ENCODE results near the gene DNMT3L.

DNA sequence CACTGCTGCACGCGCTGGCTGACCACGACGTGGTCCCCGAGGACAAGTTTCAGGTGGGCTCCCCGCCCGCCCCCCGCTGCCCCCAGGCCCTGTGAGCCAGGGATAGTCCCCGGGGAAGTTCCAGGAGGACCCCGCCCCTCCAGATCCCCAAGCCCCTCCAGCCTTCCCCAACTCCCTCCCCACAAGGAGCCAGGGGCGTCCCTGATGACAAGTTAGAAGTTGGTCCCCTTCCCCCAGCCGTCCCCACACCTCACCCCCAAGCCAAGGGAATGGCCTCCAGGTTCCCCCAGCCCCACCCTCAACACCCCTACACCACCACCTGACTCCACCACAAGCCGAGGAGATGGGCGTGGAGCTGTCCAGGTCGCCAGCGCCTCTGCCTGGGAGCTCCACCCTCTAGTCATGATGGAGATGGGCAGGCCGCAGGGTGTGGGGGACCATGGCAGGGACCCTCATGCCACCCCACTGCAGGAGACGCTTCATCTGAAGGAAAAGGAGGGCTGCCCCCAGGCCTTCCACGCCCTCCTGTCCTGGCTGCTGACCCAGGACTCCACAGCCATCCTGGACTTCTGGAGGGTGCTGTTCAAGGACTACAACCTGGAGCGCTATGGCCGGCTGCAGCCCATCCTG is 24.5 kb upstream of the DNMT3L start:
- TF ChIP-seq, protein P1, sequence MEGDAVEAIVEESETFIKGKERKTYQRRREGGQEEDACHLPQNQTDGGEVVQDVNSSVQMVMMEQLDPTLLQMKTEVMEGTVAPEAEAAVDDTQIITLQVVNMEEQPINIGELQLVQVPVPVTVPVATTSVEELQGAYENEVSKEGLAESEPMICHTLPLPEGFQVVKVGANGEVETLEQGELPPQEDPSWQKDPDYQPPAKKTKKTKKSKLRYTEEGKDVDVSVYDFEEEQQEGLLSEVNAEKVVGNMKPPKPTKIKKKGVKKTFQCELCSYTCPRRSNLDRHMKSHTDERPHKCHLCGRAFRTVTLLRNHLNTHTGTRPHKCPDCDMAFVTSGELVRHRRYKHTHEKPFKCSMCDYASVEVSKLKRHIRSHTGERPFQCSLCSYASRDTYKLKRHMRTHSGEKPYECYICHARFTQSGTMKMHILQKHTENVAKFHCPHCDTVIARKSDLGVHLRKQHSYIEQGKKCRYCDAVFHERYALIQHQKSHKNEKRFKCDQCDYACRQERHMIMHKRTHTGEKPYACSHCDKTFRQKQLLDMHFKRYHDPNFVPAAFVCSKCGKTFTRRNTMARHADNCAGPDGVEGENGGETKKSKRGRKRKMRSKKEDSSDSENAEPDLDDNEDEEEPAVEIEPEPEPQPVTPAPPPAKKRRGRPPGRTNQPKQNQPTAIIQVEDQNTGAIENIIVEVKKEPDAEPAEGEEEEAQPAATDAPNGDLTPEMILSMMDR (IDR thresholded peaks at IDR 0.05 in 8 of 11, conservative IDR thresholded peaks at IDR 0.05 in 3 of 11) = no peak
- no peak for TF ChIP-seq POLR2A (IDR thresholded peaks at IDR 0.05)

All from spleen (tissue), 7 donors.